GM12864 (cell line): ENCODE measurements around the gene PIP4P1.

Experiments
- DNase-seq: peaks from one replicate; pipeline ENCODE4 v3.0.0-alpha.2; 2011; ENCODE audit warnings: low read depth
- H3K4me3 ChIP-seq: 2 replicates; pipeline ENCODE4 v1.5.1; 2011; ENCODE audit warnings: mild to moderate bottlenecking, low read depth, low read length, control low read depth
- CTCF ChIP-seq: IDR thresholded peaks from 2 replicates; pipeline ENCODE4 v1.5.1; 2011; ENCODE audit warnings: low read depth, mild to moderate bottlenecking, moderate library complexity, low read length, control low read depth, inconsistent platforms; ENCODE audit errors: missing control alignments

Gene PIP4P1

GRCh38 chr14:20415782-20416206, 45.4 kb downstream of the PIP4P1 start:
- no peak for DNase-seq
- peak; percentile 64 for TF ChIP-seq CTCF
- no peak overlapping the region for H3K4me3 ChIP-seq

GRCh38 chr14:20413744-20414082, 47.5 kb downstream of the PIP4P1 start:
- peak overlapping the region; percentile 83 for H3K4me3 ChIP-seq
- no peak for TF ChIP-seq CTCF
- DNase-seq, result no peak

GRCh38 chr14:20412876-20413743, 48.1 kb downstream of the PIP4P1 start, which contains the start of gene TEP1:
TEP1 (minus strand) TSS chr14:20413501; CDS start chr14:20408439, 5,062 bp downstream.
- no peak for DNase-seq
- TF ChIP-seq CTCF, result no peak
- peak within 1 kb of the TSS; percentile 83 for H3K4me3 ChIP-seq

- TF ChIP-seq CTCF, result no peak
- peak overlapping the region; percentile 83 for H3K4me3 ChIP-seq
- DNase-seq, result no peak
Measured at GRCh38 chr14:20412411-20412810, 48.8 kb downstream of the PIP4P1 start.

- DNase-seq, result no peak
- TF ChIP-seq CTCF, result no peak
- no peak overlapping the region for H3K4me3 ChIP-seq
Measured at GRCh38 chr14:20409226-20409625, 52.0 kb downstream of the PIP4P1 start.
